Measurements from ENCODE around the gene PLXNA4.

The PLXNA4 gene

GRCh38 chr7:132225216-132226030 is 350.8 kb downstream of the PLXNA4 start:
- peak in 1 of 2 experiments; percentile 16 for DNase-seq

GRCh38 chr7:132221356-132221755 is 354.9 kb downstream of the PLXNA4 start:
- DNase-seq: no peak

GRCh38 chr7:132220060-132220459 is 356.2 kb downstream of the PLXNA4 start:
- no peak for DNase-seq

GRCh38 chr7:132218876-132219275 is 357.4 kb downstream of the PLXNA4 start:
- DNase-seq: no peak

GRCh38 chr7:132216847-132217525 is 359.3 kb downstream of the PLXNA4 start:
- no peak for DNase-seq

- DNase-seq: no peak
Measured at GRCh38 chr7:132214452-132214851, 361.8 kb downstream of the PLXNA4 start.

GRCh38 chr7:132213583-132213982 is 362.7 kb downstream of the PLXNA4 start:
- DNase-seq: no peak

- DNase-seq: no peak
Measured at GRCh38 chr7:132211971-132212370, 364.3 kb downstream of the PLXNA4 start.

- DNase-seq: no peak
Measured at GRCh38 chr7:132210821-132211220, 365.4 kb downstream of the PLXNA4 start.

- no peak for DNase-seq
Measured at GRCh38 chr7:132207782-132208181, 368.5 kb downstream of the PLXNA4 start.

- DNase-seq: no peak
Measured at GRCh38 chr7:132207211-132207610, 369.1 kb downstream of the PLXNA4 start.

- peak in 1 of 2 experiments; percentile 78 for DNase-seq
Measured at GRCh38 chr7:132206594-132206993, 369.7 kb downstream of the PLXNA4 start.

- peak in 1 of 2 experiments; percentile 15 for DNase-seq
Measured at GRCh38 chr7:132205509-132205908, 370.8 kb downstream of the PLXNA4 start.

- peak; percentile 47 to 78 for DNase-seq
Measured at GRCh38 chr7:132203021-132203420, 373.2 kb downstream of the PLXNA4 start.

- DNase-seq: no peak
Measured at GRCh38 chr7:132202541-132202940, 373.7 kb downstream of the PLXNA4 start.

GRCh38 chr7:132200141-132200540 is 376.1 kb downstream of the PLXNA4 start:
- DNase-seq: no peak

GRCh38 chr7:132199626-132200025 is 376.6 kb downstream of the PLXNA4 start:
- DNase-seq: no peak

GRCh38 chr7:132197772-132198171 is 378.5 kb downstream of the PLXNA4 start:
- no peak for DNase-seq

- no peak for DNase-seq
Measured at GRCh38 chr7:132193898-132194297, 382.4 kb downstream of the PLXNA4 start.

- no peak for DNase-seq
Measured at GRCh38 chr7:132192809-132193208, 383.5 kb downstream of the PLXNA4 start.

GRCh38 chr7:132191418-132191817 is 384.9 kb downstream of the PLXNA4 start:
- no peak for DNase-seq

GRCh38 chr7:132190683-132191082 is 385.6 kb downstream of the PLXNA4 start:
- no peak for DNase-seq

GRCh38 chr7:132189881-132190280 is 386.4 kb downstream of the PLXNA4 start:
- no peak for DNase-seq

Data from NCI-H524 (cell line).